ENCODE measurements around the gene C1orf87.
"Not testable (repeated sequence)": the region's sequence is repeated elsewhere in the genome, so short reads cannot be mapped to it uniquely, and the experiment has no call there.

Gene C1orf87

DNA sequence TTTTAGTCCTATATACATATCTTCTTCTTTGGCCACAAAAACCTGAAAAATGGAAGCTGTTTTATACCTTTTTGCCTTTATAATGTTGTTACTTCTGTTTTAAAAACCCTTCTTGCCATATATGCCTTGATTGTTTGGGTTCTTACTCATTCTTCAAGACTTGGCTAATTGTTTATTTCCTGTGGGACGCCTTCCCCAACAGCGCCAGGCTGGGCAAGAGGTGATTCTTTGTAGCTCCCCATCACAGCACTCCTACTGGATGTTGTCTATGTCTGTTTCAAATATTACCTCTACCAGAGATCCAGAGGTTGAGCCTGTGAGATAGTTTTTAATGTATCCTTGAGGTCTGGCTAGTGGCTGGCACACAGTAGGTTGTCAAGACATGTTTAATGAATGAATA, 73.8 kb downstream of the C1orf87 start:
- no peak for DNase-seq (ENCODE audit: low read depth)
- H3K4me3 ChIP-seq (ENCODE audit: low read depth, low read length): no peak overlapping the region

DNA sequence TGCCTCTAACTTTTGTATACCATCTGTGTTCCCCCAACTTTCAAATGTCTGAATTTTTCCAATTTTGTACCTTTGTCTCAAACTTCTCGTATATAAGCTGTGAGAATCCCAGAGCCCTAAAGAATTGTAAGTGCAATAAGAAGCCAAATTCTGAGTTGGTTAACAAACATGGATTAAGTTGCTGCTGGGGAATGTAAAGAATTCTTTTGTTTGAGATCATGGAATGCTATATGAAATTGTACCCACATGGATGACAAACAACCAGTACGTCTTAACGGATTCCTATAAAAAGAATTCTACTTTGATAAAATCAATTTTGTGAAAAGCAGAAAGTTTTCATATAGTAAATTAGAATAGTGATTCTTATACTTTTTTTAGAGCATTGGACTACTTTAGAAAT, 74.6 kb downstream of the C1orf87 start:
- H3K4me3 ChIP-seq (ENCODE audit: low read depth, low read length): no peak overlapping the region
- DNase-seq (ENCODE audit: low read depth): no peak

DNA sequence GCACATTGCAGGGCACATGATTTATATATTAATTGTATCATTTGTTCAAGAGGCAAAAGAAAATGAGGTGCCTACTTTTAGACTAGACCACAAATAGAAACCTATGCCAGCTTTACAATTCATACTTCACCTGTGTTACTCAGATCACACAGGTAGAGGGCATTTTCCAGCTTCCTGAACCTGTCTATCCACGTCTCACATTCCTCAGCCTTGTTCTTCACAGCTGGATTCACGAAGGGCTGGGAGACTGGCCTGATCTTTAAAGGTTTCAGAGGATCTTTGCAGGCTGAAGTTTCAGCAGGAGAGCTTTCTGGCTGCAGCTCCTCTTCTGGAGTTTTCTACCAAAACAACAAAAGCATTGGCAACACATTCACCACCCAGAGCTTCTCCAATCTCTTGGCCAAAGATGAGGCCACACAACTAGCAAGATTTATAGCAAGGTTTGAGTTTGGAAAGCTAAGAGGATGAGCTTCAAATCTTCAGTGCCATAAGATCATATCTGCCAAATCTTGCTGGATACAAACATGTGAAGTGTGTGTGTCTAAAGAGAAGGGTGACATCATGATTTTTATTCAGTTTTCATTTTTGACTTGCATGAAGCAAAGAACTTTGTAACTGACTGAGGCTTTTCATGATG, 76.0 kb downstream of the C1orf87 start:
- DNase-seq (ENCODE audit: low read depth): no peak
- no peak overlapping the region for H3K4me3 ChIP-seq (ENCODE audit: low read depth, low read length)

DNA sequence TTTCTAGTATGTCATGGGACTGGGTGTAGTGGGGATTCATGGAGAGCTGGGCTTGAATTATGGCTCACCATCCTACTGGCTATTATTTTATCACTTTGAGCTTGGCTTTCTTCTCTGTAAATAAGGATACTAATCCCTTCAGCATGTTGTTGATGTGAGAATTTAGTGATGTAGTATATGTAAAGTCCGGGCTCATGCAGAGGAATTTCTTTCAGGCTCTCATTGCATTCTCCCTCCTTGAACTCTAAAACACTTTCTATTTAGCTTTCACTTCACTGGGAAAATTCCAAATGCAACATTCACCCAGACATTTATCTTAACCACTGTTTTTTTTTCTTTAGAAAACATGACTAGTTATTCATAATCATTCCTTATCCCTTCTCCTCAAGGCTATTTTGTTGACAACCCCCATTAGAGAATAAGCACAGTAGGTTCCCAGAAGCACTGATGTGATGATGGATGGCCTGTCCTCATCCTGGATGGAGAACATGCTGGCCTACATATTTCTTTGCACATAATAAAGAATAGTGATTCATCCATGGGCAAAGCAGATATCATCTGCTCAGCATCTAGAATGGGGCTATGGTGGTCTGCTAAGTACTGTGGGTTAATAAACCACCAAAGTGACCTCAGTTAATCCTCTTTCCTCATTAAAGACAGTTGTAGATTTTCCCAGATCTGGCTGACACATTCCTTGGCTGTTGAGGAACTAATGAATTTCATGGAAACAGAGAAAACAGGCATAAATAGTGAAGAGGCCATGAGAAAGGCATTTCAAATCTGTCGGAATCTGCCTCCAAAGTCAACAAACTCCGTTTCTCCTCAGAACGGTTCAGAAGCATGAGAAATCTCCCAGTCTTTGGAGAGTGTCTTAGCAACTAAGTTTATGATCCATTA, 79.0 kb downstream of the C1orf87 start:
- no peak overlapping the region for H3K4me3 ChIP-seq (ENCODE audit: low read depth, low read length)
- DNase-seq (ENCODE audit: low read depth): peak; percentile 97

DNA sequence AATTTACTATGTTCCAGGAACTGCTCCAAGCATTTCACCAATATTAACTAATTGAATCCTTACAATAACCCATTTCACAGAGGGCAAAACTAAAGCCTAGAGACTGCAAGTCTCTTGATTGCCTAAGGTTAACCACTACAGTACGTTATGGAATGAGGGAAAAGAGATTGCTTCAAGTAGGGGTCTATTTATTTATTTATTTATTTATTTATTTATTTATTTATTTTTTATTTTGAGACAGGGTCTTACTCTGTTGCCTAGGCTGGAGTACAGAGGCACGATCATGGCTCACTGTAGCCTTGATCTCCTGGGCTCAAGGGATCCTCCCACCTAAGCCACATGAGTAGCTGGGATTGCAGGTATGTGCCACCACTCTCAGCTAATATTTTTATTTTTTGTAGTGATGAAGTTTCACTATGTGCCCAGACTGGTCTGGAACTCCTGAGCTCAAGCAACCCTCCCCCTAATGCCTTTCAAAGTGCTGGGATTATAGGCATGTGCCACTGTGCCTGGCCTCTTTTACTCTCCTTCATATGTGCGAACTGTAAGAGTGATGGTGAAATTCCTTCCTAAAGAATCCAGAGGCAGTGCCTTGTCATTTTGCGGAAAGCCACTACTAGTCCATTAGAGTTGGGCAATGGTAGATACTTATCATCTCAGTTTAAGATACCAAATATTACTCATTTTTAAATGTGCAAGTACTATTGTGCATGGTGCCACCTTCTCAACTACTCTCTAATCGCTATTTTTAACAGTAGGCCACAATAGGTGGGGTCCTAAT, 81.3 kb downstream of the C1orf87 start:
- H3K4me3 ChIP-seq (ENCODE audit: low read depth, low read length): no peak overlapping the region
- no peak for DNase-seq (ENCODE audit: low read depth)

DNA sequence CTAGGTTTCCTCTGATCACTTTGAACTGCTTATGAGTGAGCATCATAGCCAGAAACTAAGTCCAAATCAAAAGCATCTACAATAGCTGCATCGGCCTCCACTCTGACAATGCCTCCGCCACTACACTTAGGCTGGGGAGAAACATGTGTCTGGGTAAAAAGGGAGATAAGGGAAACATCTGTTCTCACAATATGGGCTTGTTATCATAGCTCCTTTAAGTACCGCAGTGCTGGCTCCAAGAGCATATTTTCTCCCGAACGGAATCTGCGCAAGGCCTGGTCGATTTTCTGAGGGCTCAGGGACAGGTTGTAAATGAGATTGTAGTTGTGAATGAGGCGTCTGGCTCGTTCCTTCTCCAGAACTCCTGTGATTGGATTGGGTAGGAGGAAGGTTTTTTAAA, 83.1 kb downstream of the C1orf87 start:
- no peak for DNase-seq (ENCODE audit: low read depth)
- H3K4me3 ChIP-seq (ENCODE audit: low read depth, low read length): no peak overlapping the region

DNA sequence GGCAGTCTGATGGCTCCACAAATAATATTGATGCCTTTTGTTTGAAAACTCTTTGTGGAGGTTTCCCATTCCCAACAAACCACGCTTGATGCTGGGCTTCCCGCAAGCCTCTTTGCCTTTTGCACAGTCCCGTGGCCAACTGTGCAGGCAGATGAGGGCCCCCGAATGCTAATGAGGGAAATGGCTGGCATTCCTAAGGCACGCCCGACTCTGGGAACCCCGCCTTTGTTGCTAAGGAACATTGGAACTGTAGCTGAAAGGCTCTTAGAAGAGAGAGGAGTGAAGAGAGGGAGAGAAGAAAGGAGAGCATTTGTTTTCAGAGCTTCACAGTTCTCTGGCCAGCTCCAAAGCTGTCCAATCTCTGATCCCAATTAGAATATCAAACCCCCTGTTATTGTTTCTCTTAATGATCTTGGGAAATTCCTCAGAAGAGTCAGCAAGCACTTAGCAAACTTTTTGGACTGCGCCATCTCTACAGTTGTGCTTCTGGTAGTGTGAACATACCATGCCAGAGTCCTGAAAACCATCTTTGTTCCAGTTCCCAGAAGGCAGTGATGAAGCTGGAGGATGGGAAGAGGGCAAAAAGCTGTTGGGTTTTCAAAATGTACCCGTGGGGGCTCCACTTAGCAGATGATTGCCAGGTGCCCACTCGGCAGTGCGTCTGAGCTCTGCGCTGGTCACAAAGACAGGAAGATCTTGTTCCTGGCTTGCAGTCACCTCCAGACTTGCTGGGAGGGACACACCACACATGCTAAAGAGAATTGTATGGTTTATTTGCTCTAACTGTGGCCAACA, 86.9 kb downstream of the C1orf87 start:
- DNase-seq (ENCODE audit: low read depth): no peak
- H3K4me3 ChIP-seq (ENCODE audit: low read depth, low read length): no peak overlapping the region

DNA sequence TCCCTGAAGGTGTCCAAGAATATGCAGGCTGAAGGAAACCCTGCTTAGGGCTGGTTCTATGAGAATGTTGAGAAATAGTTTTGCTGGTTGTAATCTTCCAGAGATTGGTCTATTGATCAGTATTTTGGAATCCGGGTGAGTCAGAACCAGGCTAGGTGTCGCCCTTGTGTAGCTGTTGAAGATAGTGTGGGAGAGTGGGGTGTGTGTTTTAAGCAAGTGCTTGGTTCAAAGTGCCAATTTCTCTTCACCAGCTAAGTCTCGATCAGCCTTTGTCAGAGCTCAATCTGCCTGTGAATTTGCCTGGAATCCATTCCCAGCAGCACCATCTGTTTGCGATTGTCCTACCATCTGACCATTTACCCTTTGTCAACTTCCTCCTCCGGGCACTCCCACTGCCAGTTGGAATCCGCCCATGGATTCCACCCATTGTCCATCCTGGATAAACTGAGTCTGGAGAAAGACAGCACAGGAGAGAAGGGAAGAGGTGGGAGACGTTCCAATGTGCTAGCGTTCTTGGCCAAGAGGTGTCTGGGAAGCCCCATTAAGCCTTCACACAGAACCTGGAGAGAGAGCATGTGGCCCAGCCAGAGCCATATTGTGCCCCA, 87.6 kb downstream of the C1orf87 start:
- DNase-seq (ENCODE audit: low read depth): no peak
- H3K4me3 ChIP-seq (ENCODE audit: low read depth, low read length): no peak overlapping the region

DNA sequence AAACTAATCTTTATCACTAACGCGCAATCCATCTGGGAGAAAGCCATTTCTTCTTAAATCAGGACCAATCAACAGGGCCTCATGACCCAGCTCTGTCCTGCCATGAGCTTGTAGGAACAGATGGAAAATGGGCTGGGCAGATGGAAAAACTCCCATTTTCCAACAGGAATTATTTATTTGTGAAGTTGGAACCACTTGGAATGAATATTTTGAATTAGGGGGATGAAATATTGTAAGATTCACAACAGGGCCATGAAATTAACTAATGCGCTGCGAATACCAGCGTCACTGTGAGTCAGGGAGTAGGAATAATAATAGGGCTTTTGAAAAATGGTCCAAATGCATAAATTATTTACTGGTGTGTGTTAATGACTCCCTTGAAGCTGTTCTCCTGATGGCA, 93.9 kb downstream of the C1orf87 start:
- H3K4me3 ChIP-seq (ENCODE audit: low read depth, low read length): no peak overlapping the region
- no peak for DNase-seq (ENCODE audit: low read depth)

DNA sequence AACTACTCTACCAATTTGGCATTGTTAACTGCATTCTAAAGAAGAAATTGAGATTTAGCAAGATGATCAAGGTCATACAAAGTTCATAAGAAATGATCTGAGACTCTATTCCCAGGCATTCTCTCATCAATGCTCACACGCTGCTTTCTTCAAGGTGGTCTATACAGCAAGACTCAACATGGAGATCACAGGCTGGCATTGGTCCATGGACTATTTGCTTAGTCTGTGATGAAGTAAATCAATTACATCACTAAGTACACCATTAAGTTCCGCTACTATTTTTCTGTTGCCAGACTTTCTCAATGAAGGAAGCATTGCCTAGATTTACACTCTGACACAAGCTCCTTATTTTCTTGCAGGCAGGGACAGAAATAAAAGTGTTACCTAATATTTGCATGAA, 95.1 kb downstream of the C1orf87 start:
- no peak overlapping the region for H3K4me3 ChIP-seq (ENCODE audit: low read depth, low read length)
- no peak for DNase-seq (ENCODE audit: low read depth)

DNA sequence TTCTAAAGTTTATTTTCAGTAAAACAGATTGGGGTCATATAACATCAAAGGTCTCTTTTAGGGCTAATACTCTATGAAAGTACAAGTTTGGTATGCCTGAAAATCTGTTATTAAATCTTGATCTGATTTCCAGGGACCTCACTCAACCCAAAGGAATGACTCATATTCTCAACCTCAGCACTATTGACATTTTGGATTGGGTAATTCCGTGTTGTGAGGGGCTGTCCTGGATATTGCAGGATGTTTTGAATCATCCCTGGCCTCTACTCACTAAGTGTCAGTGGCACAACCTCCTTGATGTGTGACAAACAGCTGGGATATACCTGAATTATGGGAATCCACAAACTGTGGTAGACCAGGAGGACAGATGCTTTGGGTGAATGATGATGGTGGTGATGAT, 95.5 kb downstream of the C1orf87 start:
- H3K4me3 ChIP-seq (ENCODE audit: low read depth, low read length): no peak overlapping the region
- no peak for DNase-seq (ENCODE audit: low read depth)

DNA sequence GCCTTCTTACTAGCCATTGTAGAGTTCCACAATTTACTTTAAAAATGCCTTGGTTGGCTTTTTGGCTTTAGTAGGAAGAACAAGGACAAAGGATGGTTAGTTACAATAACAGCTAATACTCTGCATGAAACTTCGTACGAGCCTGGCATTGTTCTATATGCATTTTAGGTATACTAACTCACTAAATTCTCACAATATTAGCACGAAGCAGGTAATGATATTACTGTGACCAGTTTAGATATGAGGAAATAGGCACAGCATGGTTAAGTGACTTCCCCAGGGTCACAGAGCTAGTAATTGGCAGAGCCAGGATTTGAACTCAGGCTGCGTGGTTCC, 96.5 kb downstream of the C1orf87 start:
- DNase-seq (ENCODE audit: low read depth): no peak
- H3K4me3 ChIP-seq (ENCODE audit: low read depth, low read length): no peak overlapping the region

DNA sequence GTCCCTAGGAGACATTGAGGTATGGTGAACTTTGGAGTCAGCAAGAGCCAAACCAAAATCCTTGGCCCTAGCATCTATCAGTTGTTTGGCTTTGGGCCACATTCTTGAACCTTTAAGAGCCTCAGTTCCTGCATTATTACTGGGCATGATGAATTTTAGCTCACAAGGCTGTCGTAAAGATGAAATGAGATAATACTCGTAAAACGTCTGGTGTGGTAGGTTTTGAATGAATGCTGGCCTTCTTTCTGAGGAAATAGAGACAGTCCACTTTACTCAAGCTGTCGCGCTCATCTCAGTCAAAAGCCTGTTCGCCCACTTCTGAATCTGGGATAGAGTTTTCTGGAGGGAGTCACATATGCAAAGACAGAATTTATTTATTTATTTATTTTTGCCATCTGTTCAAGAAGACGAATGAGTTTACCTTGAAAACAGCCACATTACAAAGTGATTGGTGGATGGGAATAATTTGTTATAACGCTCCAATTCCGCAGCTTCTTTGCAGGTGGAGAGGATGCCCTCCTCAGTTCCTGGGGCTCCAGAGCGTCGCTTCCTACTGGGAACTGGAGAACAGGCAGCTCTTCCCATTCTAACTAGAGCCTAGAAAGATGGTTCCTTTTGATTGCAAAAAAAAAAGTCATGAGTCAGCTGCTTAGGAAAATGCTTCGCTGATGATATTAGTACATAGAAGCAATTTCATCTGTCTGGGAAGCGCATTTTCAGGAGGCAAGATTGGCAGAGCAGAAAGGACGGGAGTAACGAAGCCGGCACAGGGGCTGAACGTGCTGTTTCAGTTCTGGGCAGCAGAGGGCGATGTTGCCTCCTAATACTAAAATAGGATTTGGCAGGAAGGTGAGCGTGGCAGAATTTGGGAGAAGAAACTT, 97.1 kb downstream of the C1orf87 start:
- no peak overlapping the region for H3K4me3 ChIP-seq (ENCODE audit: low read depth, low read length)
- DNase-seq (ENCODE audit: low read depth): no peak

DNA sequence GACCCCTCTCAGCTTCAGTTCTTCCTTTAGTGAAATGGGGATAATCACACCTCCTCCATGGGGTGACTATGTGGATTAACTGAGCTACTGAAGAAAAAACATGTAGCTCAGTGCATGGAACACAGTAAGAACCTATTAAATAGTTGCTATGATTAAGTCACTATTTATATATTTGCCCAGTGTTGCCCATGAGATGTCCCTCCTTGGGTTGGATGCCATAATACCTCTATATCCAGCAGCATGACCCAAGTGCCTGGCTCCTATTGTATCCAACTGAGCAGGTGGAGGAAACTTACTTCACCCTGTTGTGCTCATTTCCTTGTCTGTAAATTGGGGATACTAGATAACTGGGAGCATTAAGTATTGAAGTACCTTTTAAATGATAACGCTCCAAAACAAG, 99.9 kb downstream of the C1orf87 start:
- no peak for DNase-seq (ENCODE audit: low read depth)

DNA sequence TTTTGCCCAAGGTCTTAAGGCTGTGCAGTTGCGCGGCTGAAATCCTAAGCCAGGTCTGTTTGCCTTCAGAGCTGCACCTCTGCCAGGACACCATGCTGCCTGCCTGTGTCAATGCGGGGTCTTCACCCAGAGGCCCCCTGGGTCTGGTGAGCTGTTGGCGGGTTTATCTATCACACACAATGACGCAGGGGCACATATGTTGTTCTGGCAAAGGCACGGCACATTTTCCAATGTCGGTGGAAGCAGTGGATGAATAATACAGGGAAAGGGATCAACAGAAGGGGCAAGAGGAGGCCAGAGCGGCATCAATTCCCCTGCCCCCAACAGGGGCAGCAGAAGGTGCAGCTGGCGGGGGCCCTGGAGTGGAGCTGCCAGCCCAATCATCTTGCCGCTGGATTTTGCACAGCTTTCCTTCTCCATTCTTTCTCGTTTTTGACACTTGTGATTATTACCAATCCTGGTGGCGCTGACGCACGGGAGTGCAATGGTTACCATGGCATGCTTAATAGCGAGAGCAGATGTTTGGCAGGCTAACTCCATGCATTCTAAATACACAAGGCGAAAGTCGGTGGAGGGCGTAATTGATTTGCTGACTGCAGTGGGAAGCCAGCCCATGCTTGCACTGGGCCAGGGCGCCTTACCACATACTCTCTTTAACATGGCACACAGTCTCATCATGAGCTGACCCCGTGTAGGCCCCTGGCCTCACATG, 101.2 kb downstream of the C1orf87 start:
- DNase-seq (ENCODE audit: low read depth): no peak
- no peak overlapping the region for H3K4me3 ChIP-seq (ENCODE audit: low read depth, low read length)

More for the DNA sequence above, 99.9 kb downstream of the C1orf87 start:
- H3K4me3 ChIP-seq (ENCODE audit: low read depth, low read length): no peak overlapping the region

DNA sequence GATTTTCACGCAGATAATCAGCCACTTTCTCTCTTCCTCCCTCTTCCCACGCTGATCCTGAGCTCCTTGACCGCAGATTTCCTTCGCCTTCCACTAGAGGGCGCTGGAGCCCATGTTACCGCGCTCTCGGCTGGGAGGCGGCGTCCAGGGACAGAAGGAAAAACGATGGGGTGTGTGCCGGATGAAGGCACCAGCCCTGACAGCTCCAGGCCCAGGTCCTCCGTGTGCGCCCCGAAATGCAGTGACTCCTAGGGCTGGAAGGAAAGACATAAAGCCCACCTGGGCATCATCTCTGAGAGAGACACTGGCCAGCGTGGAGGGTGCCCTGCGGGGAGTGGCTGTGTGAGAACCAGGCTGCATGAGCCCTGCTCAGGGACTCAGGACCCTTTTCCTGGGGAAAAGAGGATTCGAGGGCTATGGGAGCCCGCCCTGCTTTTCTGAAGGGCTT, 102.1 kb downstream of the C1orf87 start:
- H3K4me3 ChIP-seq (ENCODE audit: low read depth, low read length): peak overlapping the region; percentile 15

DNA sequence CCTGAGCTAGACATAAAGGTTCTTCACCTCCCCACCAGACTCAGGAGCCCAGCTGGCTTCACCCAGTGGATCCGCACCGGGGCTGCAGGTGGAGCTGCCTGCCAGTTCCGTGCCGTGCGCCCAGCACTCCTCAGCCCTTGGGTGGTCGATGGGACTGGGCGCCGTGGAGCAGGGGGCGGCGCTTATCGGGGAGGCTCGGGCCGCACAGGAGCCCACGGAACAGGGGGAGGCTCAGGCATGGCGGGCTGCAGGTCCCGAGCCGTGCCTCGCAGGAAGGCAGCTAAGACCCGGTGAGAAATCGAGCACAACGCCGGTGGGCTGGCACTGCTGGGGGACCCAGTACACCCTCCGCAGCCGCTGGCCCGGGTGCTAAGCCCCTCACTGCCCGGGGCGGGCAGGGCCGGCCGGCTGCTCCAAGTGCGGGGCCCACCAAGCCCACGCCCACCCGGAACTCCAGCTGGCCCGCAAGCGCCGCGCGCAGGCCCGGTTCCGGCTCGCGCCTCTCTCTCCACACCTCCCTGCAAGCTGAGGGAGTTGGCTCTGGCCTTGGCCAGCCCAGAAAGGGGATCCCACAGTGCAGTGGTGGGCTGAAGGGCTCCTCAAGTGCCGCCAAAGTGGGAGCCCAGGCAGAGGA, 103.9 kb downstream of the C1orf87 start:
- H3K4me3 ChIP-seq (ENCODE audit: low read depth, low read length); DNase-seq (ENCODE audit: low read depth): not testable (repeated sequence)

More for the DNA sequence above, 102.1 kb downstream of the C1orf87 start:
- no peak for DNase-seq (ENCODE audit: low read depth)

All from skeletal muscle cell (primary cell).